ENCODE measurements around the gene CCDC8.
"Not testable (repeated sequence)": the region's sequence is repeated elsewhere in the genome, so short reads cannot be mapped to it uniquely, and the experiment has no call there.

Gene CCDC8

DNA sequence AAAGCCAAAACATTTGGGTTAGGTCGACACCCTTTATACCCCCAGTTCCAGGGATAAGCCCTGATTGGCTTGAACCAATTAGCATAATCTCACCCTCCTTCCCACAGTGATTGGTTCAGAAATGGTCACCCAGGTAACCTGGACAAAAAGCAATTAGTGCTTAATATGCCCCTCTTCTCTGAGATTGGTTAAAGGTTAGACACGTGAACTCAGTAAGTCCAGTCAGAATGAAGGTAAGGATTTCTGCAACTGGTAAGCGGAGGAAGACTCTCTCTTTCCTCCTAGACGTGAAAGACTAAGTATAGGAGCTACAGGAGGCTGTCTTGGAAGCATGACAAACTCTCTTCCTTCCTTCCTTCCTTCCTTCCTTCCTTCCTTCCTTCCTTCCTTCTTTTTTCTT, 16.6 kb upstream of the CCDC8 start:
- H3K27me3 ChIP-seq (ENCODE audit: control insufficient read depth, insufficient read depth, low read length, poor library complexity, severe bottlenecking): peaks cover 24% of the 10 kb centered on the region
- H3K27ac ChIP-seq (ENCODE audit: insufficient read depth, low read depth, low read length, poor library complexity, severe bottlenecking): no peak overlapping the region
- 75 to 82% methylated on average over 4 of the region's 4 CpGs for WGBS, 2 experiments
- H3K9me3 ChIP-seq (ENCODE audit: control insufficient read depth, low read length): no peaks in the 10 kb centered on the region
- no peaks in the 10 kb centered on the region for H3K36me3 ChIP-seq (ENCODE audit: control insufficient read depth, insufficient read depth, low read length)
- no peak overlapping the region for H3K4me3 ChIP-seq (ENCODE audit: insufficient read depth, low read depth, low read length)
- H3K4me1 ChIP-seq (ENCODE audit: control insufficient read depth, insufficient read depth, low read length): peaks cover 3% of the 10 kb centered on the region

DNA sequence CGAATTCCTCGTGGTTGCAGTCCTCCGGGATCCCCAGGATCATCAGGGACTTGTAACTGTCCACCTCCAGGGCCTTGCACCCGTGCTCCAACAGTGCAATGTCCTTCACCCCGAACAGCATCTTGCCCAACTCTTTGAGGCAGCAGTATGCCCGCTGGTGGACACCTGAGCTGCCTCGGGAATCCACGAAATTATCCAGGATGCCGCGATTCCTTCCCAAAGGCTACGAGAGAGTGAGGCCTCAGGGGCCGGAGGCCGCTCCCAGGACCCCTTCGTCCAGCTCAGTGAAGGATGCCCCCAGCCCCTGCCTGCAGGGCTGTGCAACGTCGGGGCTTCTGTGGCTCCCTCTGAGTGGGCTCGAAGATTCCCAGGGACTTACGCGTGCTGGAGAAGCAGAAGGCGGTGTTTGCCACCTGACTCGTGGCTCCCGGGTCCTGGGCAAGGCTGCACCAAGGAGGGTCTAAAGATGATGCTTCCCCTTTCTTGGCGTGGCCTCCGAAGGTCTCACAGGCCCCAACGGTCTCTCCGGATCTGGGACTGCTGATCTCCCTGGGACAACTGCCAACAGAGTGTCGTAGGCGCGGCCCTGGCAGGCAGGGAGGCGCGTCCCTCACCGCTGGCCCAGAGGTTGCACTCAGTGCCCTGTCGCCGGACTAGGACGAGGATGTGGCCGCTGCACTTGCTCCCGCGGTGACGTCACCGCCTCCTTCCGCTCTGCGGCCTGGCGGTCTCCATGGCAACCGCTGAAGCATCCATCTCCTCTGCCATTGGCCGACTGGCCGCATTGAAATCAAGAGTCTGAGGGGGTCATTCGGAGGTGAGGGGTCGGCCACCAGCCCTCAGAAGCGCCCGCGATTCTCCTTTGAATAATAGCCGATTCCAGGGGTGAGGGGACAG, 15.1 kb upstream of the CCDC8 start, which contains the start of gene PNMA8C:
Gene PNMA8C (minus strand): TSS at position 698 of the 897 bp plus-strand sequence. CDS start 577 bp downstream, at position 121.
- Histone ChIP-seq H3K36me3 (ENCODE audit: control insufficient read depth, insufficient read depth, low read length) (no peaks in the 10 kb centered on the region), H3K9me3 (ENCODE audit: control insufficient read depth, low read length) (no peaks in the 10 kb centered on the region), H3K27ac (ENCODE audit: insufficient read depth, low read depth, low read length, poor library complexity, severe bottlenecking) (no peak within 1 kb of the TSS), H3K27me3 (ENCODE audit: control insufficient read depth, insufficient read depth, low read length, poor library complexity, severe bottlenecking) (peaks cover 24% of the 10 kb centered on the region), H3K4me3 (ENCODE audit: insufficient read depth, low read depth, low read length) (no peak within 1 kb of the TSS), H3K4me1 (ENCODE audit: control insufficient read depth, insufficient read depth, low read length) (peaks cover 3% of the 10 kb centered on the region)
- WGBS, 2 experiments: 37% methylated on average over 52 of the region's 52 CpGs

DNA sequence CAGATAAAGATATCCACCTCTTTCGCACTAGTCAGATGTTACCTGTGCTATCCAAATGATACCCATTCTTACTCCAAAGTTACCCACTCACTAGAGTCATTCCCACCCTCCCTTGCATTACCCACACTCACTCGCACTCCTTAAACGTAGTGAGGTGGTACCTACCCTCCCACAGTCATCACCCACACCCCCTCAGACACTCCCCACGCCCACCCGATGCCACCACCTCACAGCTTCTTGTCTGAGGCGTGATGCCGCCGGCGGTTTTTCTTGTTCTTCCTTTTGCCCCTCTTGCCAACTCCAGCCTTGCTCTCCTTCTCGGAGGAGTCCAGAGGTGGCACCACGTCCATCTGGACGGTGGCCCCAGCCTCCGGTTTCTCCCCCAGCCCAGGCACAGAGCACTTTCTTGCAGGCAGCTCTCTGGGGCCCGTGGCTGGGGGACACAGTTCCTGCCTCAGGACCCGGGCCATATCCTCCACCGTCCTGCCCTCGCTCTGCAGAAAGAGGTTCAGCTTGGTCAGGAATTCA, 14.2 kb upstream of the CCDC8 start:
- Histone ChIP-seq H3K9me3 (ENCODE audit: control insufficient read depth, low read length) (no peaks in the 10 kb centered on the region), H3K36me3 (ENCODE audit: control insufficient read depth, insufficient read depth, low read length) (no peaks in the 10 kb centered on the region), H3K4me1 (ENCODE audit: control insufficient read depth, insufficient read depth, low read length) (peaks cover 3% of the 10 kb centered on the region), H3K27me3 (ENCODE audit: control insufficient read depth, insufficient read depth, low read length, poor library complexity, severe bottlenecking) (peaks cover 24% of the 10 kb centered on the region), H3K4me3 (ENCODE audit: insufficient read depth, low read depth, low read length) (no peak overlapping the region), H3K27ac (ENCODE audit: insufficient read depth, low read depth, low read length, poor library complexity, severe bottlenecking) (no peak overlapping the region)
- 85 to 87% methylated on average over 17 of the region's 17 CpGs for WGBS, 2 experiments

DNA sequence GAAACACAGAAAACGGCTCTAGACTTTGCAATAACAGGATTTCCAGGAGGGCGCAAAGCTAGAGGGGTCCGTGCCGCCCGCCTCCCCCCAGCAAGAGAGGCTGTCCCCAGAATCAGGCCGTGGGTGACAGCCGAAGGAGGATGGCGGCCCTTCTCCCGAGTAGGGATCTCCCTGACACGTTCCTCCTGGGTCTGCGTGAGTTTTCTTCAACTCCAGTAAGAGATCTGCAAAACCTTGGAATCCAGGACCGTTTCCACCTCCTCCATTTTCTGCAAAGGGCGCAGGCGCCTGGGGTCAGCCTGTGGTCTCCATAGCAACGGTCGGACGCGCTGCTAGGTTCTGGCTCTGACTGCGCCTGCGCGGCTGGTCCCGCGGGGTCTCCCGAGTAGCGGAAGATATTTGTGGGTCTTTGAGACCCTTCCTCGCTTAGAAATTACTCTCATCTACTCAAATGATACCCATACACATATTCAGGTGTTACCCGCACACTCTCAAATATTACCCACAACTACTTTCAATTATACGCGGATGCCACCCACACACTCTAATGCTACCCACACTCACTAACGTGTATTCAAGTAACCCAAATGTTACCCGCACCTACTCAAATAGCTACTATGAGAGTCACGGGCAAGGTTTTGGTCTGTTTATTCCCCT, 13.3 kb upstream of the CCDC8 start:
- no peaks in the 10 kb centered on the region for H3K36me3 ChIP-seq (ENCODE audit: control insufficient read depth, insufficient read depth, low read length)
- H3K27ac ChIP-seq (ENCODE audit: insufficient read depth, low read depth, low read length, poor library complexity, severe bottlenecking): no peak overlapping the region
- H3K9me3 ChIP-seq (ENCODE audit: control insufficient read depth, low read length): no peaks in the 10 kb centered on the region
- peaks cover 3% of the 10 kb centered on the region for H3K4me1 ChIP-seq (ENCODE audit: control insufficient read depth, insufficient read depth, low read length)
- H3K4me3 ChIP-seq (ENCODE audit: insufficient read depth, low read depth, low read length): peak overlapping the region; percentile 50
- peaks cover 24% of the 10 kb centered on the region for H3K27me3 ChIP-seq (ENCODE audit: control insufficient read depth, insufficient read depth, low read length, poor library complexity, severe bottlenecking)
- 10 to 12% methylated on average over 32 of the region's 32 CpGs for WGBS, 2 experiments

DNA sequence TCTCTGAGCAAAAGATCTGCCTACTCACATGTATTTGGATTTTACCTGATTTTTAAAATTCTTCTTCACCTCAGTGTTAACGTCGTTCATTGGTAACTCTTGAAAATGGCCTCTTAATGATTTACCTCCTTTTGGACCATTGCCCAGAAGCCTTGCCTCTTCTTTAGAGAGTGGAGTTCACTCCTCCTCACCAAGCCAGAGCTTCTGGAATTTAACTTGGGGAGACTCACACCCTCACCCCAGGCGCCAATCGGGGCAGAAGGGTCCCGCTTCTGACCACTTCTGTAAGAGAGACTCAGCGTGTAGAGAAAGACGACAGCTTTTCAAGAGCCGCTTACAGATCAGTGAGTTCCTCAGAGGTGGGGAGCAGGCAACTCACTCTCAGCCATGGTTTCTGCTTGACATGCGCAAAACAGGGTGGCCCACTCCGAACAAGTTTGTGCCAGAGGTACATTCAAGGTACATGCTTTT, 12.7 kb upstream of the CCDC8 start:
- Histone ChIP-seq H3K27ac (ENCODE audit: insufficient read depth, low read depth, low read length, poor library complexity, severe bottlenecking) (no peak overlapping the region), H3K36me3 (ENCODE audit: control insufficient read depth, insufficient read depth, low read length) (no peaks in the 10 kb centered on the region), H3K27me3 (ENCODE audit: control insufficient read depth, insufficient read depth, low read length, poor library complexity, severe bottlenecking) (peaks cover 24% of the 10 kb centered on the region), H3K9me3 (ENCODE audit: control insufficient read depth, low read length) (no peaks in the 10 kb centered on the region), H3K4me3 (ENCODE audit: insufficient read depth, low read depth, low read length) (peak overlapping the region; percentile 50), H3K4me1 (ENCODE audit: control insufficient read depth, insufficient read depth, low read length) (peaks cover 3% of the 10 kb centered on the region)
- 30 to 35% methylated on average over 10 of the region's 10 CpGs for WGBS, 2 experiments

DNA sequence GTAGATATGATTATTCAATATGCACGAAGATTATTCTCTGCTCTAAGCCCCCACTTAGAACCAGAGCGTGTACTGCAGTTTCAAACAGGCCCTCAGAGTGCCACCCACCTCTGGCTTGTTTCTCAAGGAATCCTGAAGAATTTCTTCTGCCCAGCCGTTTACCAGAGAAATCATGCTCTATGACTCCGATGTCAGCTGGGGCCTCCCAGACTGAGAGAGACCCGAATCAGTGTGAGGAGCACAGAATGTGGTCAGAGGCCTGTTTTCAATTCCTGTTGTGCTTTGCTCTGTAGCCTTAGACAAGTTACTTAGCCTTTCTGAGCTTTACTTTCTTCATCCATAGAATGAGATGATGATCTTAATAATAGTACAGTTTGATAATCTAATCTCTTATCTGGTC, 9.8 kb upstream of the CCDC8 start:
- Histone ChIP-seq H3K9me3 (ENCODE audit: control insufficient read depth, low read length) (no peaks in the 10 kb centered on the region), H3K4me1 (ENCODE audit: control insufficient read depth, insufficient read depth, low read length) (peaks cover 3% of the 10 kb centered on the region), H3K36me3 (ENCODE audit: control insufficient read depth, insufficient read depth, low read length) (no peaks in the 10 kb centered on the region), H3K27me3 (ENCODE audit: control insufficient read depth, insufficient read depth, low read length, poor library complexity, severe bottlenecking) (peaks cover 14% of the 10 kb centered on the region), H3K27ac (ENCODE audit: insufficient read depth, low read depth, low read length, poor library complexity, severe bottlenecking) (no peak overlapping the region), H3K4me3 (ENCODE audit: insufficient read depth, low read depth, low read length) (no peak overlapping the region)
- 74 to 79% methylated on average over 5 of the region's 5 CpGs for WGBS, 2 experiments

DNA sequence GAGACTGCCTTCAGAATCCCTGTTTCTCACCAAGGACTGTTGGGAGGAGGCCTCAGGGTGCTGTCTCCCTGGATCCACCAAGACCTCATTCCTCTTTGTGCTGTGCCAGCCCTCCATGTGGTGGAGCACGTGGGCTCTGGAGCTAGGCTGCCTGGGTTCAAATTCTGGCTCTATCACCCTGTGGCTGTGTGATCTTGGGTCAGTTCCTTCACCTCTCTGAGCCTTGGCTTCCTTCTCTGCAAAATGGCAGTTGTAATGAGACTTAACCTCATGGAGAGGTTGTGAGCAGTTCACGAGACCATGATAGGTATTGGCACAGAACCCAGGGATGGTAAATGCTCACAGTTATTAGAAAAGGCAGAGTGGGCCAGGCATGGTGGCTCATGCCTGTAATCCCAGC, 9.0 kb upstream of the CCDC8 start:
- Histone ChIP-seq H3K27me3 (ENCODE audit: control insufficient read depth, insufficient read depth, low read length, poor library complexity, severe bottlenecking) (peaks cover 6% of the 10 kb centered on the region), H3K36me3 (ENCODE audit: control insufficient read depth, insufficient read depth, low read length) (no peaks in the 10 kb centered on the region), H3K4me3 (ENCODE audit: insufficient read depth, low read depth, low read length) (no peak overlapping the region), H3K9me3 (ENCODE audit: control insufficient read depth, low read length) (no peaks in the 10 kb centered on the region), H3K27ac (ENCODE audit: insufficient read depth, low read depth, low read length, poor library complexity, severe bottlenecking) (no peak overlapping the region), H3K4me1 (ENCODE audit: control insufficient read depth, insufficient read depth, low read length) (peaks cover 3% of the 10 kb centered on the region)
- WGBS, 2 experiments: 75 to 89% methylated on average over 2 of the region's 2 CpGs

DNA sequence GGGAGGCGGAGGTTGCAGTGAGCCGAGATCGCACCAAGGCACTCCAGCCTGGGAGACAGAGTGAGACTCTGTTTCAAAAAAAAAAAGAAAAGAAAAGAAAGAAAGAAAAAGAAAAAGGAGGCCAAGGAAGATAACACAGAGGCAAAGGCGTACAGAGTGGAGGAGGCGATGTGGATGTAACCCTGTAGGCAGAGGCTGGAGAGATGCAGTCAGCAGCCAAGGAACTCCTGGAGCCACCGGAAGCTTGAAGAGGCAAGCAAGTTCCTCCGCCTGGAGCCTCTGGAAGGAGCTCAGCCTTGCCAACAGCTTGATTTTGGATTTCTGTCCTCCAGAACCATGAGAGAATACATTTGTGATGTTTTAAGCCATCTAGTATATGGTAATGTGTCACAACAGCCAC, 6.7 kb upstream of the CCDC8 start:
- H3K27ac ChIP-seq (ENCODE audit: insufficient read depth, low read depth, low read length, poor library complexity, severe bottlenecking): no peak overlapping the region
- H3K9me3 ChIP-seq (ENCODE audit: control insufficient read depth, low read length): no peaks in the 10 kb centered on the region
- H3K27me3 ChIP-seq (ENCODE audit: control insufficient read depth, insufficient read depth, low read length, poor library complexity, severe bottlenecking): no peaks in the 10 kb centered on the region
- H3K4me1 ChIP-seq (ENCODE audit: control insufficient read depth, insufficient read depth, low read length): peaks cover 8% of the 10 kb centered on the region
- 94 to 95% methylated on average over 7 of the region's 7 CpGs for WGBS, 2 experiments
- H3K36me3 ChIP-seq (ENCODE audit: control insufficient read depth, insufficient read depth, low read length): no peaks in the 10 kb centered on the region
- no peak overlapping the region for H3K4me3 ChIP-seq (ENCODE audit: insufficient read depth, low read depth, low read length)

DNA sequence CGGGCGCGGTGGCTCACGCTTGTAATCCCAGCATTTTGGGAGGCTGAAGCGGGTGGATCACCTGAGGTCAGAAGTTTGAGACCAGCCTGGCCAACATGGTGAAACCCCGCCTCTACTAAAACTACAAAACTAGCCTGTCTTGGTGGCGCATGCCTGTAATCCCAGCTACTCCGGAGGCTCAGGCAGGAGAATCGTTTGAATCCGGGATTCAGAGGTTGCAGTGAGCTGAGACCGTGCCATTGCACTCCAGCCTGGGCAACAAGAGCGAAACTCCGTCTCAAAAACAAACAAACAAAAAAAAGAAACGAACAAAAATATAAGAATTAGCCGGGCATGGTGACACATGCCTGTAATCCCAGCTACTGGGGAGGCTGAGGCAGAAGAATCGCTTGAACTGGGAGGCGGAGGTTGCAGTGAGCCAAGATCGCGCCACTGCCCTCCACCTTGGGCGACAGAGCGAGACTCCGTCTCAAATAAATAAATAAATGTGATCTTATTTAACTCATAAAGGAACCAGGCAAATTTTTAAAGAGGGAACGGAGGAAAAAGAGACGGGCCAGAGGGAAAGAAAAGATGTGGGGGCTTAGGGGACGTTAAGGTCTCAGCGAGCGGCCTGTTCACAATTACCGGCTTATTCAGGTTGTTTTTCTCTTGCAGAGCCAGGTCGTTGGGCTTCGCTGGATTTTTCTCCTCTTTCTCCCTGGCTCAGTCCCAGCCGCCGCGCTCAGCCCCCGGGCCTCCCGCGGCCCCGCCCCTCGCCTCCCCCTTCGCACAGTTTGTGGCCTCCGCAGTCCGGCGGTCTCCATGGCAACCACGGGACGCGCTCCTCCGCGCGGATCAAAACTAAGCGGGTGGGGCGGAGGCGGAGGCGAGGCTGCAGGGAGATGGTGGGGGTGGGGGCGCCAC, 2.7 kb upstream of the CCDC8 start:
- H3K4me1 ChIP-seq (ENCODE audit: control insufficient read depth, insufficient read depth, low read length); H3K36me3 ChIP-seq (ENCODE audit: control insufficient read depth, insufficient read depth, low read length); H3K4me3 ChIP-seq (ENCODE audit: insufficient read depth, low read depth, low read length); H3K9me3 ChIP-seq (ENCODE audit: control insufficient read depth, low read length): not testable (repeated sequence)
- WGBS, 2 experiments: 22 to 25% methylated on average over 53 of the region's 53 CpGs
- peak overlapping the region; percentile 68 for H3K27ac ChIP-seq (ENCODE audit: insufficient read depth, low read depth, low read length, poor library complexity, severe bottlenecking)
- peaks cover 22% of the 10 kb centered on the region for H3K27me3 ChIP-seq (ENCODE audit: control insufficient read depth, insufficient read depth, low read length, poor library complexity, severe bottlenecking)
